D341Med (cell line): Measurements from ENCODE around the gene ZSCAN29.

ENCODE experiments used
- DNase-seq: peaks from one replicate; pipeline ENCODE4 v3.0.0; 2012; ENCODE audit warnings: low spot score

Gene ZSCAN29

DNA sequence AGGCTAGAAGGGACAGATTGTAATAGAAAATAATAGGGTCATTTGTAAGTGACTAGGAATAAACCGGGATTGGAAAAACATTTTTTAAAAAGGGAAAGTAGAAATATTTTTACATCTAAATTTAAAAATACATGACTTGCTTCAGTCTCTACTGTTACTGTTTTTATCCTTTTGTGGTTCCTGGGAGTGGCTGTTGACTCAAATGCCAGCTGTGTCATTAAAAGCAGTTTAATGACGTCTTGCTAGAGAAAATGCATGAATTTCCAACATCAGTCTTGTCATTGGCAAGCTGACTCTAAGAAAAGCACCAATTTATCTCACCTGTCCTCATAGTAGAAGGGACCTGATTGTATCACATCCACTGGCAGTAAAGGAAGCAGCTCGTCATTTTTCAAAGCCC is 23.7 kb downstream of the ZSCAN29 start:
- DNase-seq, result no peak

DNA sequence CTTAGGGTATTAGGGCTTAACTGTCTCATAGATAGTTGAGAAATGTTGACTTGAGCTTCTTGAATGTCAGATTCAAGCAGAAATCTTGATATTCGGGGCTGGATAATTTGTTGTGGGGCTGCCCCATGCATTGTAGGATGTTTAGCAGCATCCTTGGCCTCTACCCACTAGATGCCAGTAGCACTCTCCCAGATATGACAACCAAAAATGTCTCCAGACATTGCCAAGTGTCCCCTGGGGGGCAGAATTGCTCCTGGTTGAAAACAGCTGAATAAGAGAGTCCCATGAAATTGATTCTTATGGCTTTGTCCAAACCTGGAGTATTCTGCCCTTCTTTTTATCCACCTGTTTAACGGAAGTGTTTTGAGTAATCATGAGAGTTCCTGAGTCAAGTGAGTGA is 24.5 kb downstream of the ZSCAN29 start:
- DNase-seq, result no peak

- DNase-seq, result no peak
These were observed 40.1 kb downstream of the ZSCAN29 start for GRCh38 chr15:43330780-43331087.

DNA sequence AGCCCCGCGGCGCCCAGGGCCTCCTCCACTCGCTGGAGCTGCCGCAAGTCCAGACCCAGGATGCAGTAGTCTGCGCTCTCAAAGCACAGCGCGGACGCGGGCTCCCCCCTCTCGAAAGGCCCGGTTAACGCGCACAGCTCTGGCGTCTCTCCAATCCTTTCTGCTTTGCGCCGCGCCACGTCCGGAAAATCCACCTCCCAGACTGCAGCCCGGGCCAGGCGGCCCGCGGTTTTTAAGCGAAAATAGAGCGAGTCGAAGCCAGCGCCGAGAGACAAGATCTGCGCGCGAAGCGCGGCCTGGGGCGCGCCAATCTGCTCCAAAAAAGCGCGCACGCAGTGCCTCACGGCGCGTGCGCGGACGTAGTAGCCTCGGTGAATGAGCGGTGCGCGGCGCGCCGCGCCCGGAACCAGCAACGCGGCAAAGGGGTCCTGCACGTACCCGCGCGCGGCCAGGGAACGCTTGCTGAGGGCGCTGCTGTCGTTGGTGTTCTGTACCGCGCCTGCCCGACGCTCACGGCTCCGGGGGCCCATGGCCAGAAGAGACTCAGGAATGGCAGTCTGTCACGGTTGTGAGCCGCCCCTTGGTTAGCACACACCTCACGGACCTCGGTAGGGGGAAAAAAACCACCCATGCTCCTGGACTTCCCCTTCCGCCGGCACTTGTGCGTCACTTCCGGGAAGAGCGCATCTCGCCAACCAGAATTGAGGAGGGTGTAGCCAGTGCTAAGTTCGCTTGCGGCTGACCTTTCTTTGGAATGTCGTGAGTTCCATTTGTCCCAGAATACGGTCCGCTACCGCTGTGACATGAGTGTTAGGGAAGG is 40.7 kb downstream of the ZSCAN29 start, which contains the start of gene LCMT2:
LCMT2 (minus strand) TSS at position 614 of the 820 bp plus-strand sequence; CDS start at position 530, 84 bp downstream.
- DNase-seq, result peak; percentile 92

GRCh38 chr15:43329217-43329959 is 41.5 kb downstream of the ZSCAN29 start:
- peak; percentile 34 for DNase-seq

GRCh38 chr15:43325039-43325684 is 45.7 kb downstream of the ZSCAN29 start:
- no peak for DNase-seq

DNA sequence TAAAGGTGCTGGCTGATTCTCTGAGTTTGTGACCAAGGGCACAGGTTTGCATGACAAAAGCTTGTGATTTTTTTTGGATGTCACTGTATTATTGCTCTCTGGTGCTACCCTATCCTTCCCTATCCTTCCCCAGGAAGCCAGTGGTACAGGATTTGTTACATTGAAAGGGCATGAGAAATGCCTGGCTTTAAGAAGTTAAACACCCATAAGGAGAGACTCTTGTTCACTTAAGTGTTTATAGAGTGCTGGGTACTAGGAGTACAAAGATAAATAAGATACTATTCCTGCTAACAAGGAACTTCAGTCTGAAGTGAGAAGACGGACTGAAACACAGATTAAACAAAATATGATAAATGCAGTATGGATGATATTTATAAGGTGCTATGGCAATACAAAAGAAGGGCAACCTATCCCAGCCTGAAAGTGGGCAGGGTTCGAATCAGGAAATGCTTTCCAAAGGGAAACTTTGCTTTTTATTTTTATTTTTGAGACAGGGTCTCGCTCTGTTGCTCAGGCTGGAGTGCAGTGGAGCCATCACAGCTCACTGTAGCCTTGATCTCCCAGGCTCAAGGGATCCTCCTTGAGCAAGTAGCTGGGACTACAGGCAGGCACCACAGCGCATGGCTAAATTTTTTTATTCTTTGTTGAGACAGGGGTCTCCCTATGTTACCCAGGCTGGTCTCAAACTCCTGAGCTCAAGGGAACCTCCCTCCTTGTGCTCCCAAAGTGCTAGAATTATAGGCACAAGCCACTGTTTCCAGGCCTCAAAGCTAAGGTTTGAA is 51.7 kb downstream of the ZSCAN29 start:
- no peak for DNase-seq

- no peak for DNase-seq
These were observed 53.2 kb downstream of the ZSCAN29 start for GRCh38 chr15:43317566-43318184.

- no peak for DNase-seq
These were observed 53.9 kb downstream of the ZSCAN29 start for GRCh38 chr15:43316971-43317346.

GRCh38 chr15:43316016-43316970 is 54.5 kb downstream of the ZSCAN29 start:
- no peak for DNase-seq

DNA sequence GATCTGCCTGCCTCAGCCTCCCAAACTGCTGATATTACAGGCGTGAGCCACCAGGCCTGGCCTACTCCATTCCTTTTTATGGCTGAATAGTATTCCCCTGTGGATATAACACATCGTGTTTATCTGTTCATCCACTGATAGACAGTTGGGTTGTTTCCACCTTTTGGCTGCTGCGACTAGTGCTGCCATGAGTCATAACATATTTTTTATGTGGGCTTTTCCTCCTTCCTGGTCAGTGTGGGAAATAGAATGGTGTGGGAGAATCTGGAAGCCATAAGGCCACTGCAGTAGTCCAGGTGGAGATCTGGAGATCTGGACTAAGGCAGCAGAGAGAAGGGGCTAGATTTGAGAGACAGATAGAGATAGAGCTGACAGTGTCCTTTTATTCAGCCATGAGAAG is 56.7 kb downstream of the ZSCAN29 start:
- no peak for DNase-seq

DNA sequence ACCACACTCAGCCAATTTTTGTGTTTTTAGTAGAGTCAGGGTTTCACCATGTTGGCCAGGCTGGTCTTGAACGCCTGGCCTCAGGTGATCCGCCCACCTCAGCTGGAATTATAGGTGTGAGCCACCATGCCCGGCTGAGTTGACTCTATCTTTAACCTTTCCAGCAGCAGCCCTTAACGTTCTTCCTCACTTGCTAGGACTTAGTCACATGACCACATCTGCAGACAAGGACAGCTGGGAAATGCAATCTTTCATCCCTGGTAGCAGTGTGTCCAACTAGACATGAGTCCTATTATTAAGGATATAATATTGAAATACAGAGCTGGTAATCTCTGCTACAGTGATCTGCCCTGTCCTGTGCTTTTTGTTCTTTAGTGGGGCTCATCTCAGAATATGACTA is 58.5 kb downstream of the ZSCAN29 start:
- no peak for DNase-seq
